ENCODE results near the gene F5.

The F5 gene

DNA sequence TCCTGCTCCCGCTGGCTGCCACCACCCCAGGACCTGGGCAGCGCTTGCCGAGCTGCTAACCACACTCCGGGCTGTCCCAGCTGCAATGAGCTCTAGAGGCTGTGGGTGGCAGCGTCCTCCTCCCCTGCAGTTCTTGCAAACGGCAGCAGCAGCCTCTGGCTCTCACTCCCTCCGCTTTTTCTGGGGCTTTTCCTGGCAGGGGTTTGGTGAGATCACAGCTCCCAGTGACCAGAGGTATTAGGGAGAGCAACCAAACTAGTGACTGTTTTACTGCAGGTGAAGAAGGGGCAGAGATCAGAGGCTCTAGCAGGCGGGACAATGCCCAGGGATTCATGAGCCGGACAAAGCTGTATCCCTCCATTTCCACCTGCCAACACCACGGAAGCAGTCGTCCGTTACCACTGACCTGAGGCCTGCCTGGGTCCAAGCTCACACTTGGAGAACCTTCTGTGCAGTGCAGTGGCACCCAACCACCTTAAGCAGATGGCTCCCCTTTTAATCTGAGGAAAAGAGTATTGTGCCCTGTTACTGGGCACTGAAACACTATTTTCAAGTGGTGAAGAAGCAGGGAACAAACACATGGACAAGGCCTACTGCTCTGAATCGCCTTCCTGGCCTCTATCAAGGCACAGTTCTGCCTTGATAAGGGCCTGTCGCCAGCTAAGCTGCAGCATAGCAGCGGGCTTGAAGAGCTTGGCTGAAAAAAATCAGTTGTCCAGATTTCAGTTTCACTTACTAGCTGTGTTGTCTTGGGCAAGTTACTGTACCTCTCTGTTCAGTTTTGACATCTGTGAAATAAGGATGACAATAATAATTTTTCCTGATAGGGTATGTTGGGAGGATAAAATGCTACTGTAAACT, at the start of gene F5:
Gene F5 (minus strand): TSS at position 87 of the 861 bp plus-strand sequence. CDS start 95 bp downstream, outside the sequence.
- DNase-seq, result peak; percentile 18

DNA sequence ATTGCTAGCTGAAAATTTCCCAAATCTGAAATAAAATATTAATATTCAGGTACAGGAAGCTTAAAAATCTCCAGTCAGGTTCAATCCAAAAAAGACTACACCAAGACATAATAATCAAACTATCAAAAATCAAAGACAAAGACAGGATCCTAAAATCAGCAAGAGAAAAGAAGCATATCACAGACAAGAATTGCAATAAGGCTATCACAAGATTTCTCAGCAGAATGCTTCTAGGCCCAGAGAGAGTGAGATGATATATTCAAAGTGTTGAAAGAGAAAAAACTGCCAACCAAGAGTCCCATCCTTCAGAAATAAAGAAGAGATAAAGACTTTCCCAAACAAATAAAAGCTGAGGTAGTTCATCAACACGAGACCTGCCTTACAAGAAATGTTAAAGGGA, 48.6 kb upstream of the F5 start:
- DNase-seq, result no peak

DNA sequence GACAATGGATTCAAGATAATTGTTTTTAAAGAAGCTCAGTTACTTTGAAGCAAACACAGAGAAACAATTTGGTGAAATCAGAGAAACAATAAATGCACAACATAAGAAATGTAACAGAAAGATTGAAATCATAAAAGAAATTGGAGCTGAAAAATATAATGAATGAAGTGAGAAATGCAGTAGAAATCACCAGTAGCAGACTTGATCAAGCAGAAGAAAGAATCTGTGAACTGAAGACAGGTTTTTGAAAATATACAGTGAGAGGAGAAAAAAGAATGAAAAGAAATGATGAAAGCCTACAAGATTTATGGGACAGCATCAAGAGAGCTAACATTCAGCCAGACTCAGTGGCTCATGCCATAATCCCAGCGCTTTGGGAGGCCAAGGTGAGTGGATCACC, 47.9 kb upstream of the F5 start:
- DNase-seq, result no peak

DNA sequence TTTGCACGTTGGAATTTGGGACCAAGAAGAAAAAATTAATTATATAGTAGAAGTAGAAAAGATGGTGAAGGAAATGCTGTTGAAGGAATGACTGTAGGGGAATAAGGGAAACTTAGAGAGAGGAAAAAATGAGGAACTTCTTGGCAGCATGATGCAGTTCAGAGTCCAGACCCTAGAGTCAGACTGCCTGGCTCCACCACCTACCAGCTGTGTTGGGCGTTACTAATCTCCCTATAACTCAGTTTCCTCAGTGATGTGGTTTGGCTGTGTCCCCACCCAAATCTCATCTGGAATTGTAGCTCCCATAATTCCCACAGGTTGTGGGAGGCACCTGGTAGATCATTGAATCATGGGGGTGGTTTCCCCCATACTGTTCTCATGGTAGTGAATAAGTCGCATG, 45.0 kb upstream of the F5 start:
- DNase-seq, result no peak

DNA sequence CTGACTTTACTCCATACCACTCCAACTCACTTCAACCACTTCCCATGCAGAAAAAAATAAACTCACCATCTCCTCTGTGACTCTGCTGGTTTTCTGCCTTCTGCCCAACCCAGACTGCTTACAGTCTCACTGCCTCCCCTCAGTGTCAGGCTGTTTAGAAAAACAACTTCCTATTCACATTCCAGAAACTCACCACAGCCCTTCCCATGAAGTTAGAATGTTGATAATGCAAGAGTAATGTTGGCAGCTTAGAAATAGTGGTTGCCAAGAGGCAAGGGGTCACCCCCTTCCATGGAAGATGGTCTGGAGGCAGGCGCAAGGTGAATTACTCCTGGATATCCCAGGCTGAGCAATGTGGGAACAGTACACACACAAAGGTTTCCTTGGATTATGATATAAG, 43.7 kb upstream of the F5 start, which contains the start of gene SELP:
Gene SELP (minus strand): TSS at position 119 of the 400 bp plus-strand sequence. CDS start 50 bp downstream, at position 69.
- no peak for DNase-seq

DNA sequence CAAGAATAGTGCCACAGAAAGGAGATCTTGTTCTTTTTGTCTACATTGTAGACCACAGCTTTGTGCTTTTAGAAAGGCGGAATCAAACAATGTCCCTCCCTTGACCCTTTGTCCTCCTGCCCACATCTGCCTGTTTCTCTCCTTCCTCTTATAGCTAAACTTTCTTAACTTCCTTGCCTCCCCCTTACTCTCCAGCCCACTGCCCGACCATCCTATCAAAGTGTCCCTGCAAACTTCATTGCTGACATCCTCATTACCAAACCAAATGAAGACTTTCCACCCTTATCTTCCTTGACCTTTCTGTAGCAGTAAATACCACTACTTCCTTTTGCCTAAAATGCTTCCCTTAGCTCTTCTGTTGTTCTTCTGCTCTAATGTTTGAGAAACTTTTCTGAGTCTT, 38.6 kb upstream of the F5 start:
- no peak for DNase-seq

DNA sequence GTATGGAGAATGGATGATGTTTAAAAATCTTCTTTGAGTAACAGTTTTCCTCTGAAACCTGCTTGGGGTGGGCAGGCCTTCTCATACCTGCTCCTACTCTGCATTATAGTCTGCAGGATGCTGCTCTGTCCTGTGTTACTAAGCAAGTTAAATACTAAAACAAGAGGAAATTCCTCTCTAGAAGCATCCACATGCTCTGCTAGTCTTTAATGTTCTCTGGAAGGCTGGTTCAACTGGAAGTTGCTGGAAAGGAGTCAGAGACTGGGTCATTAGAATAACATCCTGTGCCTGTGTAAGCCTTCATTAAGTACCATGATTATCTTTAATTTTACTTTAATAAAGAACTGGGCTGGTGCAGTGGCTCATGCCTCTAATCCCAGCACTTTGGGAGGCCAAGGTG, 37.8 kb upstream of the F5 start:
- DNase-seq, result no peak

DNA sequence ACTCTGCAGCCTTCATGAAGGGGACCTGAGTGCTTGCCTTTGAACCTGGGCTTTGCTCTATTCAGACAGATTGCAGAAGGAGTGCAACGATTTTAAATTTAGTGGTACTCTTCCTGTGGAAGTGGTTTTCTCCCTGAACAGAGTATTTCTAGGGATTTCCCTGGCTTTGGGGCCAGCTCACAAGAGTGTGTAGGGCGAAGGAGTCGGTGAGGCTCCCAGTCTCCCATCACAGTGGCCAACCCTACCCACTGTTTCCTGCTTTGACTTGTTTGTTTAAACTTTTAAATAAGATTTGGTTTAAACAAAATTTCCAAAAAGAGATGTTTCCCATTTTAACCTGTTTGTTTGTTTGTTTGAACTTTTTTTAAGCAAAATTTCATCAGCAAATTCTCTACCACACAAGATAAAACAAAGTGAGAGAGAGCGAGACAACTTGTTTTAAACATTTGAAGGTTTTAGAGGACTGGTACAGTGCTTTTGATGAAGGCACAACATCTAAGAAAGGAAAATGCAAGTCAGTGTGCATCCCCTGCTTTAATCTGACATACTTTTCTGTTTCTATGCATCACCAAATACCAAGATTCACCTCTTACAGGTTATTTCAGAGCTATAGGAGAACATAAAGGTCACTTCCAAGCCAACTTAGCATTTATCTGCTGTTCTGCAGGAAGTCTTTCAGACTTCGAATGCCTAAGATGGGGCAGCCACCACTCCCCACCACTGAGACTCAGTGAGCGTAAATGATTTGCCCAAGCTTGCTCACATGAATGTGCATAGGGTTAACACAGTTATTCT, 37.0 kb upstream of the F5 start:
- no peak for DNase-seq

DNA sequence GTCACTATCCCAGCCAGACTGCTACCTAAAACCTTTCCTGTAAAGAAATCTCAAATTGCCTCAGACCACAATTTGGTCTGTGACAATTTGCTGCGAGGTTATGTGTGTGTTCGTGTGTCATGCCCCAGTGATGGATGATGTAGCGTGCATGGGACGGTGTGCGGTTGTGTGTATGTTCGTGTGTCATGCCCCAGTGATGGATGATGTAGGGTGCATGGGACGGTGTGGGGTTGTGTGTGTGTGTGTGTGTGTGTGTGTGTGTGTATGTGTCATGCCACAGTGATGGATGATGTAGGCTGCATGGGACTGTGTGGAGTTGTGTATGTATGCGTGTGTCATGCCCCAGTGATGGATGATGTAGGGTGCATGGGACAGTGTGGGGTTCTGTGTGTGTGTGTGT, 34.3 kb upstream of the F5 start:
- DNase-seq, result no peak

DNA sequence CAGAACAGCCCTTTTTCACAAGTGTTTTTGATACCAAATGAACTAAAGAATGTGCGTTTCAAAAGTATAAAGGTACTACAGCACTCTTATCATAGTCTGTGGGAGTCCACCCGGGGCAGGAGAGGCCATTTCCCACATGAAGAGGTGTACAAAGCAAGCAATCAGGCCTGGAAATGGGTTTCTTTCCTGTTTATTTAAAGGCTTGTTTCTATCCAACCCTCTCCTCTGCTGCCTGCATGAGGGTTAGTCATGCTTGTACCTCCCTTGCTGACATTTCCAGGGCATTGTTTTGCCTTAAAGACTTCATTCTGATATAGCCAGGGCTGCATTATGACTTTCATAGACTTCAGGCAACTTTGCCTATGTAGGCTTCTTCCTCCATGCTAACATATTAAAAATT, 32.1 kb upstream of the F5 start:
- DNase-seq, result no peak

DNA sequence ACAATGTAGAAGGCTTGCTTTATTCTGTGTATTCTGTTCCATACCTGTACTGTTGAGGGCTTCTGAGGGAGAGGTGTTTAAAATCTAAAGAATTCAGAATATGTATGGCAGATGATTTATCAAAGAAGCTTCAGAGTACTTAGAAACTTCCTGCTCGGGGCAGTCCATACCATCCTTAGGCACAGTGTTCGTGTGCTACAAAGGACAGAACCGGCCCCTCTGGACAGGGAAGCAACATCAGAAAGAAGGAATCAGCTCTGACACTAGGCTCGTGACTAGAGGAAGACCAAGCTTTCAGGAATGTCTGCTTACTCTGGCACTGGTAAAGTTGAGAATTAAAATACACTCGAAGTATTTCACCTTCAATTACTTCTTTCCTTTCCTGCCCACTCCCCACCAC, 29.5 kb upstream of the F5 start:
- no peak for DNase-seq

DNA sequence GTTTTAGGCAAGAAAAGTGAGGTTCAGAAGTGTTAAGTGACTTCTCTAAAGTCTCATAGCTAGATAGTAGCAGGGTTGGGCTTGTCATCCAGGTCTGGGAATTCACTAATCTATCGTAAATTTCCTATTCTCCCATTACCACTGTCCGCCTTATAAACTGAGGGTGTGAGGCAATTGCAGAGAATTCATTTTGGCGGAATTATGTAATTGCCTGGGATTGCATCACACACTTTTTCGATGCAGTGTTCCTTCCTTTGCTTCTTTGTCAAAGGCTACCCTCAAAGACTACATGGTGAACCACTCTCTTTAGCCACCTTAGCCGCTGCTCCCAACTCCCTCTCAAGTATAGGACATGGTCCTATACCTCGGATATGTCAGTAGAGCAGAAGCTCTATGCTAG, 24.6 kb upstream of the F5 start:
- DNase-seq, result no peak

DNA sequence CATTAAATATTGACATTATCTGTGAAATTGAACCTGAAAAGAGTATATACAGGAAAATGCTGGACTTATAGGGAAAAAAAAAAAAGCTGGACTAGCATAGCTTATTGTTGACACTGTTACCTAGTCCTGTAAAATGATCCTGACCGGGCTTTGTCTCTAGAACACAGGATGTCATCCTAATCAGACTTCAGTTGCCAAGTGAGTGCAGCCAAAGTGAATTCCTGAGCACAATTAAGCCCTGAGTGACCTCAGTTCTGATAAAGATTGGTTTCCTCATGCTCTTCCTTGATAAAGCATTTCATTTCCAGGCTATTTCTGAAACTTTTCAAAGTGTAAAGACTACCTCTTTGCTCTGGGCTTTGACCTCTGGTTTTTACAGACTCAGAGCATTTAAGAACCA, 23.8 kb upstream of the F5 start:
- DNase-seq, result no peak

DNA sequence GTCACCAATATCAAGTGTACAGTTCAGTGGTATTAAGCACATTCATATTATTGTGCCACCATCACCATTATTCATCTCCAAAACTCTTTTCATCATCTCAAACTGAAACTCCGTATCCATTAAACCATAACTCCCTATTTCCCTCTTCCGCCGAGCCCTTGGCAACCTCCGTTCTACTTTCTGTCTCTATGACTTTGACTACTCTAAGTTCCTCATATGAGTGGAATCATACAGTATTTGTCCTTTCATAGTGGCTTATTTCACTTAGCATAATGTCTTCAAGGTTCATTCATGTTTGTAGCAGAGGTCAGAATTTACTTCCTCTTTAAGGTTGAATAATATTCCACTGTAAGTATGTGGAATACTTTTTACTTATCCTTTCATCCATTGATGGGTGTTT, 21.9 kb upstream of the F5 start:
- DNase-seq, result no peak

DNA sequence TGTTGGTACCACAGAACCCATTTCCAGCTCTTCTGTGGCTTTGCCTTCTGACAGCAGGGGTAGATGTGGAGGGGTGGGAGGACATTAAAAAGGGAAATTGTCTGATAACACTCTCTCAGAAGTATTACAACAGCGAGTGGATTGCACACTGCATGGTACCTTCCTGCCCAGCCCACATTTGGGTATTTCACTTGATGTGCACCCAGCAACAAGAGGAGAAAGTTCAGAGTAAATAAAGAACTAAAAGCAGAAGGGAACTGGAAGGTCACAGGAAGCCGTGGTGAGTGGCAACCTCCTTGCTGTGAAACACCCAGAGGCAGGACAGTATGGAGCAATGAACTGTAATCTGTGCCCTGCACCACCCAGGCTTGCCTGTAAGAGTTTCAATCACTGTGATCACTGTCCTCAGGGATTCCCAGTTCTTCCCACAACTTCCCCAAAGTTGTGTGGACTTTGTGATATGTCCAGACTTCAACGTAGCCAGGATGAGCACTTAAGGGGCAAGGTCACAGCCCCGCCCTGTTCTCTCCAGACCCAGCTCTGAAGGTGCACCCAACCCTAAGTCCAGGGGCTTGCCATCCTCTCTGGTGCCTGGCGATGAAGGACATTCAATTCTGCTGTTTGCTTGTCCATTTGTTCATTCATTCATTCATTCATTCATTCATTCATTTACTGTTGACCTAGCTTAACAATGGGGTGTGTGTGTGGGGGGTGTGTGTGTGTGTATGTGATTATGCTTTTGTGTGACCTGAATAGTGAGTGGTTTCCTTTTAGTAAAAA, 18.7 kb upstream of the F5 start:
- DNase-seq, result no peak

DNA sequence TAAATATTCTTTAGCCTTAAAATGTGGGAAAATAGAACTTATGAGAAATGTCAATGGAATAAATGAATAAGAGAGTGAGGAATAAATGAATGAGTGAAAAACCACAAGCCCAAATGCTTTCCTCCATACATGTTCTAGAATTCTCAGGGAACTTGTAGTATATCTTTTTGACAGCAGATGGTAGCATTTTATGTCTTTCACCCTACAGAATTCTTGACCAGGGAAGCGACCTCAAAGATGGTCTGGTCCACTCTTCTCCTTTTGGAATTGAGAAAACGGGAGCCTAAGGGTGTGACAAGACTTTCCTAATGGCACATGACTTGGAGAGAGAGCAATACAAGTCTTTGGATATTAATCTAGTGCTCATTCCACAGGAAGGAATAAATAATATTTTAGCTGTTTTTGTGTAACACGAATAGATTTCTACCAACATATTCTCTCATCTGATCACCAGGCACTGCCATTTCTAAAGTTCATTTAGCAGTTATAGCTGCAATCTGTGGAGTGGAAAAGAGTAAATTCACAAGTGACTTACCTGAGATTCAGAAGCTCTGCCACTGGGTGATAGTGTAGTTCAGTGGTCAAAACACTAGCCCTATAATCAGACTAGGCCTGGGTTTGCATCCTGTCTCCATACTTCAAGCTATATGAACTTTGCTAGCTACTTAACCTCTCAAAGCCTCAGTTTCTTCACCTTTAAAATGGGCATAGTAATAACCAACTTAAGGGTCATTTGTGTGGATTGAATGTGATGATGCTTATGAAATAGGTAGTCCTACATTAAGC, 15.0 kb upstream of the F5 start:
- no peak for DNase-seq

DNA sequence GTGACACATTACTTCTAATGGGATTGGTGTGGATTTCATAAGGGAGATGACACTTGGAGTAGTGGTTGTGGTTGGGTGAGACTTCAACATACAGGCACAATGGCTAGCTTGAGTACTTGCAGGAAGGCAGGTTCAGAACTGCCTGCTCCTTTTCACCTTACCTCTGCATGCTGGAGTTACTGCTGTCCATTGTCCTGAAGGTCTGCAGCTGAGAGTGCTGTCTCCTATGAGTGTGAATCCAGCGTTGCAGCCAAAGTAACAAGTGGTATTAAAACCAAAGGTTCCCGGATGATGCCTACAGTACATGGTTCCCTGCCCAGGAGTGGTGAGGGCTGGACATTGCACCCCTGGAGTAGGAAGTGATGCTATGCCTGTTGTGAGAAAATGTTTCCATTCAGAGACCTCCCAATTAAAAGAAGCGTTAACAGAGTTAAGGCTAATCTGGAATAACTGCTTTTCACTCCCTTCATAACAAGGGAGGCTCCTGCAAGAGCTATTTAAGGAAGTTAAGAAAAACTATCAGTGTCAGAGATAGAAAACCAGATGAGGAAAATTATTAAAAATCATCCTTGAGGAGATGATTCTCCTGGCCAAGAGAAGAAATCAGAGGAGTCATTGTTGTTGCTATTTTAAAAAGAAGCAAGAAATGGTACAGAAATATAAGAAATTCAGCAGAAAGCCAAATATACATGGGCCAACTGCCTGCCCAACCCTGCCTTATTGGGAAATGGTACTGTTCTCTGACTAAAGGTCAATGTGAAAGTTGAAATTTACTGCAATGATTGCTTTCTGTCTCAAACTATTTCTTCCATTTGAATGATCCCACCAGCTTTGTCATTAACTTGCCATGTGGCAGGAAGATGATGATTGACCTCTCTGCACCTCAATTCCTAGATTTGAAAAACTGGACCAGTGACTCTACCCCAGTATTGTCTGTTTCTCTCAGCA, 9.8 kb upstream of the F5 start:
- no peak for DNase-seq

DNA sequence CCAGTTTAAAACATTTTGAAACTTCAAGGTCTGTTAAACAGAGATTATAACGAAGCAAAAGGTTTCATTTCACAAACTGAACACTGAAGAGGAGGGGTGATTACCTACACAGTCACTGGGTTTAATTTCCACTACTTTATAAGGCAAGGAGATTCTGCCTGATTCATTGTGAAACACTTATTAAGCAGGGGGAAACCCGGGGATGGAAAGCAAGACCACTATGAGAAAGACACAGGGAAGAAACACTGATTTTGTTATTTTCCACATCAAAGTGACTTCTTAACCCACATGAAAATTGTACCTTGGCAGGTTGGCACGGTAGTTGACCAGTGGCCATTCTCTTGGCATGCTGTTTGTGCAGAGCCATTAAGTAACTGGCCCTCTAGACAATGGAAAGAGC, 8.1 kb upstream of the F5 start:
- DNase-seq, result no peak

DNA sequence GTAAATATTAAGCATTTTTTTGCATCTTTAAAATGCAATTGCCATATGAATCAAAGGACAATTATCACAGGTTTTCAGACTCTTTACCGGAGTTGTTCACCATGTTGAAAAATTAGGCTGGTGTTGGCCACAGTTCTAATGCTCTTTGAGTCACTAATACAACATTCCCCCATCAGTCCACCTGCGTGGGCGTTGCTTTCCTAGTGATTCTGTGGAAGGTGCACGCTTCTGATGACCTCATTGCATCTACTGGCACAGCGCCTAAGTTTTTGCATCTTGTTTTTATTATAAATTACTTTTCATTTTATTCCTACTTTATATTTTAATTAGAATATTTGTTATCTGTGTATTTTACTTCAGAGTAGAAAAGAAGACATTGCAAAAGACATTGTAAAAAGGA, 4.7 kb upstream of the F5 start:
- DNase-seq, result no peak

DNA sequence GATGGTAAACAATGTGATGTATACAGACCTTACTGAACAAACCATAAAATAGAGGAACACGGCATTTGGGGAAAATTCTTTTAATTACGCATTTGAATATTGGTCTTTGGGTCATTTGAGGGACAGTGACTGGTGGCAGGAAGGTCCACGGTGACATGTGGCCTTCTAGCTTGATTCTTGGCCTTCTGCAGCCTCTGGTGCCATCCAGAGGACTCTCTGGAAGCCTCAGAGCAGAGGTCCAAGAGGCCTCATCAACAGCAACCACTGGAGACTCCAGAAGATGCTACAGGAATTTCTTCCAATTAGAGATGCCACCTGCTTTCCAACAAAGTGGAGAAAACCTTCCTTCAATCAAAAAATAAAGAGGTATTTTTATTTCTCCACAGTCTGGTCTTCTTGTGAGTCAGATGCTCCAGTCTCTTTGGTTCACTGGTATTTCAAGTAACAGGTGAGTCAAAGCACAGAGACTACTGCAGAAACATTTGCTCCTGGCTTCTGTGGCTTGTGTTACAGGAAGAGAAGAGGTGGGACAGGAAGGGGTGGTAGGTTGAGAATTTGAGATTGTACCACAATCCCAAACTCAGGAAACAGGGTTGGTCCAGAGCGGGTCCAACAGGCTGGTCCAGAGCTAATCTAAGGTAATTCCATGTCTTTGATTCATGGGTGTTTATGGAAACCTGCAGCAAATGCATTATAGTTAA, 2.7 kb upstream of the F5 start:
- no peak for DNase-seq

DNA sequence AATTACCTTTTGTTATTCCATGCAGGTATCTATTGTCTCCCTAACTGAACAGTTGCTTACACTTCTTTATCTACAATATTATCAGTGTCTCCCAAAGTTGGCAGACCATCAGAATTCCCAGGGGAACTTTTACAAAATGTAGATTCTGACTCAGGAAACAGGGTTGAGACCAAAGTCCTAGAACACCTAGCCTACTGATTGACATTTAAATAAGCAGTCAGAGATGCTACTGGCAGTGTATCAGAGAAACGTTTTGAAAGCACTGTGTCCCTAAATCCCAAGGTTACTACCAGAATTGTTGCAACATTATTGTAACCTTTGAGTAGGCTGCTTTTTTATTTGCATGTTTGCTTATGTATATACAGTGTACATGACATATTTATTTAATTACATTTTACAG, 1.8 kb upstream of the F5 start:
- no peak for DNase-seq
